ENCODE data around the gene ZNF71.

The ZNF71 gene

DNA sequence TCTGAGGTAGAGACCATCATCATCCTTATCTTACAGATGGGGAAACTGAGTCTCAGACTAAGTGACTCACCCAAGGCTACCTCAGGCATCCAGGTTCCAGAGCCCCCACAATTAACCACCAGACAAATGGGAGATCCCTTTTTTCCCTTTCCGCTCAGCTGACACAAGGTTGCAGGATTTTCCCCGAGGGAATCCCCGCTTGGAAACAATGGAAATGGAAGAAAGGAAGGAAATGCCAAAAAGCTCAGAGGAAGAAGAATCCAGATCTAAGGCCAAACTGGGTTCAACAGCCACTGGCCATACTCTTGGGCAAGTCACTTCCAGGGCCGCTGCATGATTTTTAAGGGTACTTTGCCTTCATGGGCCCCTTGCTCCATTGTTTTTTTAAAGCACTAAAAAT lies 1.6 kb downstream of the ZNF71 start:
- H3K9me3 ChIP-seq (ENCODE audit: control insufficient read depth, low read length): peaks cover 4% of the 10 kb centered on the region
- H3K4me1 ChIP-seq (ENCODE audit: control insufficient read depth, insufficient read depth, low read length): peaks cover 4% of the 10 kb centered on the region
- H3K27me3 ChIP-seq (ENCODE audit: control insufficient read depth, insufficient read depth, low read length): no peaks in the 10 kb centered on the region
- no peak overlapping the region for H3K4me3 ChIP-seq (ENCODE audit: low read length)
- H3K36me3 ChIP-seq (ENCODE audit: control insufficient read depth, insufficient read depth, low read length): no peaks in the 10 kb centered on the region
- H3K9ac ChIP-seq (ENCODE audit: low read length): no peak overlapping the region

DNA sequence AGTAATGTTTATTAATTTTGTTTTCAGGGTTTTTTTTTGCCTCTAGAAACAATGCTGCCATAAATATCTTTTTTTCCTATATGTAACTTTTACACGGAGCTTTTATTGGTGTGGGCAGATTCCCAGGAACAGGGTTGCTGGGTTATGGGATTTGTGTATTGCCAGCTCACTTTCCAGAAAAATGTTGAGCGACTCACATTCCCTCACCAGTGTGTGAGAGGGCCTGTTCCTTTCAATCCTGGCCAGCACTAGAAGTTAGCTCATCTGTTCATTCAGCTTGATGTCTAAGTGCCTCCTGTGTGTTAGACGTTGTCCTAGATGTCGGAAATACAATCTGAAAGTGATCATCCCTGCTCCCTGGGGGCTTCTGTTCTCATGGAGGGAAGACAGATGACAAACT lies 2.6 kb downstream of the ZNF71 start:
- no peak overlapping the region for H3K9ac ChIP-seq (ENCODE audit: low read length)
- peaks cover 4% of the 10 kb centered on the region for H3K4me1 ChIP-seq (ENCODE audit: control insufficient read depth, insufficient read depth, low read length)
- no peaks in the 10 kb centered on the region for H3K27me3 ChIP-seq (ENCODE audit: control insufficient read depth, insufficient read depth, low read length)
- H3K36me3 ChIP-seq (ENCODE audit: control insufficient read depth, insufficient read depth, low read length): no peaks in the 10 kb centered on the region
- no peak overlapping the region for H3K4me3 ChIP-seq (ENCODE audit: low read length)
- H3K9me3 ChIP-seq (ENCODE audit: control insufficient read depth, low read length): peaks cover 4% of the 10 kb centered on the region

DNA sequence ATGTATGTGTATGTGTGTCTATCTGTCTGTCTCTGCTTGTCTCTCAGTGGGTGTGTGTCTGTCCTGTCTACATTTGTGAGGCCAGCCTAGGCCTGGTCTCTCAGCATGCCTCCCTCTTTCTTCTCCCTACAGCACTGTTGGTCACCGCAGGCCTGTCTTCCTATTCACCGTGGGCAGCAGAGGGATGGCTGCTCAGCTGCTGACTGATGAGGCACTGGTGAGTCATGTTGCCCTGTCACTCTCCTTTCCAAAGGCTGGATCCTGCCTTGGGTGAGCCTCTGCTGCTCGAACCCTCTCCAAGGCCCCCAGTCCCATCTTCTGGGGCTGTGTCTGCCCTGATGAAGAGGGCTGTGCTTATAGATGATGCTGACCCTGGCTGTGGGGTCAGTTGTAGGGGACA lies 6.3 kb downstream of the ZNF71 start:
- H3K27me3 ChIP-seq (ENCODE audit: control insufficient read depth, insufficient read depth, low read length): no peaks in the 10 kb centered on the region
- H3K4me3 ChIP-seq (ENCODE audit: low read length): no peak overlapping the region
- H3K36me3 ChIP-seq (ENCODE audit: control insufficient read depth, insufficient read depth, low read length): no peaks in the 10 kb centered on the region
- peaks cover 4% of the 10 kb centered on the region for H3K9me3 ChIP-seq (ENCODE audit: control insufficient read depth, low read length)
- H3K9ac ChIP-seq (ENCODE audit: low read length): no peak overlapping the region
- no peaks in the 10 kb centered on the region for H3K4me1 ChIP-seq (ENCODE audit: control insufficient read depth, insufficient read depth, low read length)

DNA sequence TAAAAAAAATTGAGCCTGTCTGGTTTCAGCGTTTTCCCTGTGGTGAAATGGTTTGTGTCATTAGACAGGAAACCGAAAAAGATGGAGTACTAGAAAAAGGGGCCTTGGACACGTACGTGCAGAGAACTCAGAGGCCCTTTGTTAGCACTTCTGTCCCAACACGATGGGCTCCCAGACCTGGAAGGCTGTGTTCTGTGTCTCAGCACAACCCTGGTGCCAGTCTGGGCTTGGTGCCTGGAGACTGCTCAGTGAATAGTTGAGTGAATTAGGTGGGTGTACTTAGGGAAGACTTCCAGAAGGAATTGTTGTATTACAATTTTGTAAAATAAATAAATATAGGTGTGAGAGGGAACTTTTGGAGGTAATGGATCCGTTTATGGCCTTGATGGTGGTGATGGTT lies 8.7 kb downstream of the ZNF71 start:
- H3K4me1 ChIP-seq (ENCODE audit: control insufficient read depth, insufficient read depth, low read length): no peaks in the 10 kb centered on the region
- no peaks in the 10 kb centered on the region for H3K36me3 ChIP-seq (ENCODE audit: control insufficient read depth, insufficient read depth, low read length)
- no peak overlapping the region for H3K4me3 ChIP-seq (ENCODE audit: low read length)
- peaks cover 4% of the 10 kb centered on the region for H3K9me3 ChIP-seq (ENCODE audit: control insufficient read depth, low read length)
- H3K27me3 ChIP-seq (ENCODE audit: control insufficient read depth, insufficient read depth, low read length): no peaks in the 10 kb centered on the region
- H3K9ac ChIP-seq (ENCODE audit: low read length): no peak overlapping the region

DNA sequence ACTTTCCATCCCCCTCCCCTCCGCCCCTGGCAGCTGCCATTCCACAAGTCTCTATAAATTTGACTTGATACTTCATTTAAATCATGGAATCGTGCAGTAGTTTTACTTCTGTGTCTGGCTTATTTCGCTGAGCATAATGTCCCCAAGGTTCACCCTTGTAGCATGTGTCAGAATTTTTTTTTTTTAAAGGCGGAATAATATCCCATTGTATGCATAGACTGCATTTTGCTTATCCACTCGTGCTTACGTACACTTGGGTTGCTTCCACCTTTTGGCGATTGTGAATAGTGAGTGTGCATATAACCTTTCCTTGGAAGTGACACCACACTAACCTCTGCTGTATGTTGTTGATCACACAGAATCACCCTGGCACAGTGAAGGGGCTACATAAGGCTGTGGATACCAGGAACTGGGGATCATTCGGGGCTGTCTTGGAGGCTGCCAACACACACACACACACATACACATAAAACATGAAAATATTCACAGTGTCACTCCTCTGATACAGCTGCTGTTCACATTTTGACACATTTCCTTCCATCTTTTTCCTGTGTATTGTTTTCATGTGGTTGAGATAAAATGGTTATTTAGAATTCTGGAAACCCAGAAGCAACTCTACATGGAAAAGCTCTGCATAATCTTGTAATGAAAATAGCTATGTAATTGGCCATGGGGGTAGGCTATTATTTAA lies 13.3 kb downstream of the ZNF71 start:
- Histone ChIP-seq H3K36me3 (ENCODE audit: control insufficient read depth, insufficient read depth, low read length) (no peaks in the 10 kb centered on the region), H3K9ac (ENCODE audit: low read length) (no peak overlapping the region), H3K4me3 (ENCODE audit: low read length) (no peak overlapping the region), H3K27me3 (ENCODE audit: control insufficient read depth, insufficient read depth, low read length) (no peaks in the 10 kb centered on the region), H3K4me1 (ENCODE audit: control insufficient read depth, insufficient read depth, low read length) (no peaks in the 10 kb centered on the region), H3K9me3 (ENCODE audit: control insufficient read depth, low read length) (no peaks in the 10 kb centered on the region)

DNA sequence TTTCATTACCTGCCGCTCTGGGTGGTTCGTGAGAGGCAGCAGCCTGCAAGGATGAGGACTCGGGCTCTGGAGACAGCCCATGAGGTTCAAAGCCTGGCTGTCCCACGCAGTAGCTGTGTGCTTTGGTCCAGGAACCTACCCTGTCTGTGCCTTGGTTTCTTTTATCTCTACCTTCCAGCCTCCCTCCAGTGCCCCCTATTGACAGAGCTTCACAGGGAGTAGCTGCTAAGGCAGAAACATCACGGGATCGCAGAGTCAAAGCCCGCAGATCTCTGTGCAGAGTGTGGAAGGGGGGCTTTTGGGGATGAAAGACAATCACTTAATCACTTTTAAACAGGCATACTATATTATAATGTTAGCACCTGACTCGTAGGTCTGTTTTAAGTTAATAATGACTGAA lies 16.2 kb downstream of the ZNF71 start:
- peaks cover under 1% of the 10 kb centered on the region for H3K9me3 ChIP-seq (ENCODE audit: control insufficient read depth, low read length)
- no peaks in the 10 kb centered on the region for H3K4me1 ChIP-seq (ENCODE audit: control insufficient read depth, insufficient read depth, low read length)
- no peak overlapping the region for H3K4me3 ChIP-seq (ENCODE audit: low read length)
- H3K36me3 ChIP-seq (ENCODE audit: control insufficient read depth, insufficient read depth, low read length): no peaks in the 10 kb centered on the region
- no peaks in the 10 kb centered on the region for H3K27me3 ChIP-seq (ENCODE audit: control insufficient read depth, insufficient read depth, low read length)
- H3K9ac ChIP-seq (ENCODE audit: low read length): no peak overlapping the region

DNA sequence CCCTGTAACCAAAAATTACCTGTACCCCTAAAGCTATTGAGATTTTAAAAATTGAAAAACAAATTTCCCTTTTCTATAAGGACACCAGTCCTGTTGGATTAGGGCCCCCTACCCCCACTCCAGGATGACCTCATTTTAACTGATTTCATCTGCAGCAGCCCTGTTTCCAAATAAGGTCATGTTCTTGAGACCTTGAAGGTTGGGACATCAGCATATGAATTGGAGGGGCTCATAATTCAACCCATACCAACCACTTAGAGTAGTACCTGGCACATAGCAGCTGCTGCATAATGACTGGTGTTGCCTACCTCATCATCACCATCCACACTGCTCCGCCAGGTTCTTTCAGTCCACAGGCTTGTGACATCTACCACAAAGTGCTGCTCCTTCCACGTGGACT lies 17.6 kb downstream of the ZNF71 start:
- Histone ChIP-seq H3K4me3 (ENCODE audit: low read length) (no peak overlapping the region), H3K36me3 (ENCODE audit: control insufficient read depth, insufficient read depth, low read length) (no peaks in the 10 kb centered on the region), H3K27me3 (ENCODE audit: control insufficient read depth, insufficient read depth, low read length) (no peaks in the 10 kb centered on the region), H3K4me1 (ENCODE audit: control insufficient read depth, insufficient read depth, low read length) (no peaks in the 10 kb centered on the region), H3K9ac (ENCODE audit: low read length) (no peak overlapping the region), H3K9me3 (ENCODE audit: control insufficient read depth, low read length) (peaks cover 4% of the 10 kb centered on the region)

DNA sequence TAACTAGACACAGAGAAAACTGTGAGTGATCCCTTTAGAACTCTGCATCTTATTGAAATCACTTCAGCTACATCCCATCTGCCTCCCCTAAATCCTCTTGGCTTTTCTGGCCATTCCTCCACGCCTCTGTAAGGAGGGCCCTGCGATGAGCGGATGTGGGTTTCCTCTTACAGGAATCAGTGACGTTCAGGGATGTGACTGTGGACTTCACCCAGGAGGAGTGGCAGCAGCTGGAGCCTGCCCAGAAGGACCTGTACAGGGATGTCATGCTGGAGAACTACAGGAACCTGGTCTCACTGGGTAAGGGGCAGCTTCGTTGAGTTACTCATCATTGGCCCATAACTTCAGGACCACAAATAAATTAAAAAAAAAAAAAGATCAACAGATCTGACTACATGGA lies 18.5 kb downstream of the ZNF71 start:
- Histone ChIP-seq H3K4me3 (ENCODE audit: low read length) (no peak overlapping the region), H3K27me3 (ENCODE audit: control insufficient read depth, insufficient read depth, low read length) (no peaks in the 10 kb centered on the region), H3K4me1 (ENCODE audit: control insufficient read depth, insufficient read depth, low read length) (no peaks in the 10 kb centered on the region), H3K36me3 (ENCODE audit: control insufficient read depth, insufficient read depth, low read length) (no peaks in the 10 kb centered on the region), H3K9me3 (ENCODE audit: control insufficient read depth, low read length) (peaks cover 9% of the 10 kb centered on the region), H3K9ac (ENCODE audit: low read length) (no peak overlapping the region)

DNA sequence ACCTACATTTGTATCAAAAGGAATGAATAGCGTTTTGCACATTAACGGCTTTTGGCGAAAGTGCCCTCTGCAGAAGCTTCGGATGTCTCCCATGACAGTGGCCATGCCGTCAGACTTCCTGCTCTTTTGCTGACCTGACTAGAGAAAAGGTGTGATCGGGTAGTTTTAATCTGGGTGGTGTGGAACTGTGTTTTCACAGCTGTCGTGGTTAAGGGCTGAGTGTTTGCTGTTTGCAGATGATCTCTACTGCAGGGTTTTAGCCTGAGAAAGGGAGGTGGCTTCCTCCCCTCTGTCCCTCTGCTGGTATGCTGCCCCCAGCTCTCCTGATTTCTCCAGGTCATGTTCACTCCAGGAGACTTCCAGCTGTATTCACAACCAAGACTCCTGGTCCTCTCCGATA lies 22.4 kb downstream of the ZNF71 start:
- Histone ChIP-seq H3K4me1 (ENCODE audit: control insufficient read depth, insufficient read depth, low read length) (no peaks in the 10 kb centered on the region), H3K4me3 (ENCODE audit: low read length) (no peak overlapping the region), H3K27me3 (ENCODE audit: control insufficient read depth, insufficient read depth, low read length) (no peaks in the 10 kb centered on the region), H3K9me3 (ENCODE audit: control insufficient read depth, low read length) (peaks cover 12% of the 10 kb centered on the region), H3K9ac (ENCODE audit: low read length) (no peak overlapping the region), H3K36me3 (ENCODE audit: control insufficient read depth, insufficient read depth, low read length) (peaks cover 6% of the 10 kb centered on the region)

DNA sequence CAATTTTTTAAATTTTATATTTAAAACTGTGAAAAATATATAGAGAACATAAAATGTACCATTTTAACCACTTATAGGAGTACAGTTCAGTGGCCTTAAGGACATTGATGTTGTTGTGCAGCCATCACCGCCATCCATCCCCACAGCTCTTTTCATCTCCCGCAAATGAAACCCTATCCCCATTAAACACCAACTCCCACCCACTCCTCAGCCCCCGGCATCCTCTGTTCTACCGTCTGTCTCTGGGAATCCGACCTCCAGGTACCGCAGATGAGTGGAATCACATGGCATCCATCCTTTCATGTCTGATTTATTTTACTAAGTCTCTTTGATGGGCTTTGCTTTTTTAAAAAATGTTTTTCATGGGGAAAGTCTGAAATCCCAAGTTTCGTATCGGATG lies 24.0 kb downstream of the ZNF71 start:
- H3K4me3 ChIP-seq (ENCODE audit: low read length): no peak overlapping the region
- peaks cover 12% of the 10 kb centered on the region for H3K9me3 ChIP-seq (ENCODE audit: control insufficient read depth, low read length)
- H3K27me3 ChIP-seq (ENCODE audit: control insufficient read depth, insufficient read depth, low read length): no peaks in the 10 kb centered on the region
- H3K9ac ChIP-seq (ENCODE audit: low read length): no peak overlapping the region
- H3K4me1 ChIP-seq (ENCODE audit: control insufficient read depth, insufficient read depth, low read length): no peaks in the 10 kb centered on the region
- peaks cover 6% of the 10 kb centered on the region for H3K36me3 ChIP-seq (ENCODE audit: control insufficient read depth, insufficient read depth, low read length)

DNA sequence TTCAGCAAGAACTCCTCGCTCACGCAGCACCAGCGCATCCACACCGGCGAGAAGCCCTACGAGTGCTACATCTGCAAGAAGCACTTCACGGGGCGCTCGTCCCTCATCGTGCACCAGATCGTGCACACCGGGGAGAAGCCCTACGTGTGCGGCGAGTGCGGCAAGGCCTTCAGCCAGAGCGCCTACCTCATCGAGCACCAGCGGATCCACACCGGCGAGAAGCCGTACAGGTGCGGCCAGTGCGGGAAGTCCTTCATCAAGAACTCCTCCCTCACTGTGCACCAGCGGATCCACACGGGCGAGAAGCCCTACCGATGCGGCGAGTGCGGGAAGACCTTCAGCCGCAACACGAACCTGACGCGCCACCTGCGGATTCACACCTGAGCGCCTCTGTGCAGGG lies 27.3 kb downstream of the ZNF71 start:
- no peaks in the 10 kb centered on the region for H3K4me1 ChIP-seq (ENCODE audit: control insufficient read depth, insufficient read depth, low read length)
- H3K9ac ChIP-seq (ENCODE audit: low read length): no peak overlapping the region
- H3K4me3 ChIP-seq (ENCODE audit: low read length): no peak overlapping the region
- H3K36me3 ChIP-seq (ENCODE audit: control insufficient read depth, insufficient read depth, low read length): peaks cover 6% of the 10 kb centered on the region
- H3K27me3 ChIP-seq (ENCODE audit: control insufficient read depth, insufficient read depth, low read length): no peaks in the 10 kb centered on the region
- peaks cover 8% of the 10 kb centered on the region for H3K9me3 ChIP-seq (ENCODE audit: control insufficient read depth, low read length)

DNA sequence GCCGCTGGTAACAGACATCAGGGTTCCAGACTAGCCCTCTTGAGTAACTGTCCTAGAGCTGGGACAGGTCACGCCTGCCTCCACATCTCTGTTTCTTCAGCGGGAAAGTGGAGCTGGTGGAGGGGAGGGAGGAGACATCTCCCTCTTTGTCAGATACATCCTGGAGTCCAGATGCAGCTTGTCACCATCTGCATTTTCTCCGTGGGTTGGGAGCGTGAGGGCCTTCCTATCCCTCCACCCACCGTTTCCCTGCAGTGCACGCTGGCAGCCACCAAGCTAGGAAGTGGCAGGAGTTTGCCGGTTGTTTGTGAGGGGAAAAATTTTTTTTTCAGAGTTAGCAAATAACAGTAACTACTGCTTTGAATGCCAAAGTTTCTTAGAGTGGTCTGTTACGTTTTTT lies 27.9 kb downstream of the ZNF71 start:
- no peaks in the 10 kb centered on the region for H3K27me3 ChIP-seq (ENCODE audit: control insufficient read depth, insufficient read depth, low read length)
- H3K4me3 ChIP-seq (ENCODE audit: low read length): no peak overlapping the region
- no peak overlapping the region for H3K9ac ChIP-seq (ENCODE audit: low read length)
- H3K4me1 ChIP-seq (ENCODE audit: control insufficient read depth, insufficient read depth, low read length): no peaks in the 10 kb centered on the region
- H3K36me3 ChIP-seq (ENCODE audit: control insufficient read depth, insufficient read depth, low read length): peaks cover 6% of the 10 kb centered on the region
- H3K9me3 ChIP-seq (ENCODE audit: control insufficient read depth, low read length): peaks cover 7% of the 10 kb centered on the region

DNA sequence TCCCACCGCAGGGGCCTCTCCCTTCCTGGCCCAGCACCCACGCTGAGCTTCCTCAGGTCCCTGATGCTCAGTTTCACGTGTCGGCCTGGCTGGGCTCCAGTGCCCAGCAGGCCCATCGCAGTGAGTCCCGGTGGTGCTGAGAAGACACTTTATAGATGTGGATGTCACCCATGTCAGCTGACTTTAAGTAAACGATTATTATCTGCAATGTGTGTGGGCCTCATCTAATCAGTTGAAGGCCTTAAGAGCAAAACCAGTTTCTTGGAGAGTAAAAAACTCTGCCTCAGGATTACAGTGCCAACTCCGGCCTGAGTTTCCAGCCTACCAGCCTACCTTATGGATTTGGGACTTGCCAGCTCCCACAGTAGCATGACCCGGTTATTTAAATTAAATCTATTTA lies 30.6 kb downstream of the ZNF71 start:
- peaks cover 10% of the 10 kb centered on the region for H3K9me3 ChIP-seq (ENCODE audit: control insufficient read depth, low read length)
- H3K27me3 ChIP-seq (ENCODE audit: control insufficient read depth, insufficient read depth, low read length): no peaks in the 10 kb centered on the region
- H3K4me1 ChIP-seq (ENCODE audit: control insufficient read depth, insufficient read depth, low read length): no peaks in the 10 kb centered on the region
- H3K36me3 ChIP-seq (ENCODE audit: control insufficient read depth, insufficient read depth, low read length): peaks cover 6% of the 10 kb centered on the region
- no peak overlapping the region for H3K4me3 ChIP-seq (ENCODE audit: low read length)
- no peak overlapping the region for H3K9ac ChIP-seq (ENCODE audit: low read length)

Data from mucosa of stomach (tissue), 1 donor.